ENCODE measurements around the gene EGFR.

Gene EGFR

GRCh38 chr7:55063633-55064032, 44.8 kb downstream of the EGFR start:
- DNase-seq, result peak; percentile 88

GRCh38 chr7:55065079-55065478, 46.3 kb downstream of the EGFR start:
- peak; percentile 98 for DNase-seq

GRCh38 chr7:55065511-55066229, 46.9 kb downstream of the EGFR start:
- DNase-seq, result peak; percentile 96

- DNase-seq, result no peak
Observed at GRCh38 chr7:55066524-55066923, 47.7 kb downstream of the EGFR start.

GRCh38 chr7:55066938-55067337, 48.1 kb downstream of the EGFR start:
- no peak for DNase-seq

GRCh38 chr7:55067748-55068147, 48.9 kb downstream of the EGFR start:
- DNase-seq, result no peak

GRCh38 chr7:55069271-55069792, 50.5 kb downstream of the EGFR start:
- DNase-seq, result no peak

GRCh38 chr7:55070271-55070743, 51.5 kb downstream of the EGFR start:
- DNase-seq, result no peak

- no peak for DNase-seq
Observed at GRCh38 chr7:55070854-55071253, 52.0 kb downstream of the EGFR start.

- no peak for DNase-seq
Observed at GRCh38 chr7:55071411-55072175, 52.8 kb downstream of the EGFR start.

GRCh38 chr7:55072251-55072650, 53.4 kb downstream of the EGFR start:
- DNase-seq, result no peak

GRCh38 chr7:55073051-55073511, 54.3 kb downstream of the EGFR start:
- DNase-seq, result peak; percentile 71

GRCh38 chr7:55073976-55074528, 55.2 kb downstream of the EGFR start:
- peak; percentile 97 for DNase-seq

GRCh38 chr7:55075464-55076021, 56.7 kb downstream of the EGFR start:
- no peak for DNase-seq

GRCh38 chr7:55077561-55078410, 59.0 kb downstream of the EGFR start:
- DNase-seq, result no peak

- no peak for DNase-seq
Observed at GRCh38 chr7:55078465-55079372, 59.9 kb downstream of the EGFR start.

- DNase-seq, result no peak
Observed at GRCh38 chr7:55080000-55080623, 61.3 kb downstream of the EGFR start.

- no peak for DNase-seq
Observed at GRCh38 chr7:55081068-55081467, 62.3 kb downstream of the EGFR start.

- no peak for DNase-seq
Observed at GRCh38 chr7:55081472-55082227, 62.8 kb downstream of the EGFR start.

- no peak for DNase-seq
Observed at GRCh38 chr7:55082228-55082603, 63.4 kb downstream of the EGFR start.
